ENCODE measurements around the gene OR7C2. TPM values are rescaled to one million over a fixed set of nuclear protein-coding genes. Genes with fewer than 3 reads are reported as not detected.
A peak's percentile ranks its signal among the peaks of the same experiment; 100 is the strongest.

Gene OR7C2
- polyA plus RNA-seq, 3 donors = not detected

DNA sequence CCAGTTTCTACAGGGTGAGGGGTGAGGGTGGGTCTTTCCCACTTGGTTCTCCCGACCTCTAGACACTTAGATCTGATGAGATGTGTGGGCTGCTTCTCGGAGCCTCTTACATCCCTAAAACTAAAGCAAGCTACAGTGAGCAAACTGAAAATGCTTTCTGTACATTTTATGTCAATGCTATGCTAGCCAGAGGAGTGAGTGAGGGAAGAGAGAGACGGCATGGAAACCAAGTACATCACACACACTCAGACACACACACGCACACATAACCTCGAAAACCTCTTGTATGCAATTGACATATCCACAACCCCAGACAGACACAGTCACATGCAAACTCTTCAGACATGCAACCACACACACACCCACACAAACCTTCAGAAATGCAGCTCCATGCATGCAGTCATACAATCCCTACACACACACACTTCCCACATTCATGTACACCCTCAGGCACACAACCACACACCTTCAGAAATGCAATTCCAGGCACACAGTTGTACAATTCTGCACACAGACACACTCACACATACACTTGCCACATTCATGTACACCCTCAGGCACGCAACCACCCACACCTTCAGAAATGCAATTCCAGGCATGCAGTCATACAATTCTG is 37.0 kb downstream of the OR7C2 start:
- no peak for DNase-seq (ENCODE audit: low read depth in 3 of 3, low spot score in 2 of 3)

DNA sequence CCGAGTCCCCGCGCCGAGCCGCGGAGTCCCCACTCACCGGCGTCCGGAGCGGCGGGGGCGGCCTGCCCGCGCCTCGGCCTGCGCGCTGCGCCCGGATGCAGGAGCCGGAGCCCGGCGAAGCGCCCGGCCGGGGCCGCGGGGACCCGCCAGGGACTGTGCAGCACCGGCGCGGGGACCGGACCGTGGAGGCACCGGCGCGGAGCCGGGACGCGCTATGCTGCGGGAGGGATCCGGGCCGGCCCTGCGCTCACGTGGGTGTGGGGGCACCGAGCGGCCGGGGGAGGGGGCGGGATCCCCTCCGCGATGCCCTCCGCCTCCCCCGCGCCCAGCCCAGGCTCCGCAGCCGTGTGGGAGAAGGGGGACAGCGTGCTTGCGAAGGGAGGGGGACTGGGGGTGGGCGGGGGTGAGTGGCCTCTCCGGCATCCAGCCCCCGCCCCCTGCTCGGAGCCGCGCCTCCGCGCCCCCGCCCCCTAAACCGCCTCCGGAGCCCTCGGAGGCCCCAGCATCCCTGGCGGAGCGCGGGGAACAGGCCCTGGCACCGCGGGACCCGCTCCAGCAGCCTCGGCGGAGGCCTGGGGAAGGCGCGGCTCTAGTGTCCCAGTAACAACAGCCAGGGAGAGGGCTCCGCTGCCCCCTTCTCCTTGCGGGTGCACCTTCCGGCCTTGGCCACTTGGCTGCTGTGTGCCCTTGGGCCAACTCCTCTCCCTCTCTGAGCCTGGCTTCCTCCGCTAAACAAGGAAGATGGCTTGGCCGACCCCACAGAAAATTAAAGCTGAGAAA is 38.4 kb downstream of the OR7C2 start, which contains the start of gene SLC1A6:
Gene SLC1A6, minus strand, starts transcription at position 389 of the 780 bp plus-strand sequence. CDS start 6,954 bp downstream, outside the sequence.
- DNase-seq (ENCODE audit: low read depth in 3 of 3, low spot score in 2 of 3) = peak in 1 of 3 donors; percentile 6

DNA sequence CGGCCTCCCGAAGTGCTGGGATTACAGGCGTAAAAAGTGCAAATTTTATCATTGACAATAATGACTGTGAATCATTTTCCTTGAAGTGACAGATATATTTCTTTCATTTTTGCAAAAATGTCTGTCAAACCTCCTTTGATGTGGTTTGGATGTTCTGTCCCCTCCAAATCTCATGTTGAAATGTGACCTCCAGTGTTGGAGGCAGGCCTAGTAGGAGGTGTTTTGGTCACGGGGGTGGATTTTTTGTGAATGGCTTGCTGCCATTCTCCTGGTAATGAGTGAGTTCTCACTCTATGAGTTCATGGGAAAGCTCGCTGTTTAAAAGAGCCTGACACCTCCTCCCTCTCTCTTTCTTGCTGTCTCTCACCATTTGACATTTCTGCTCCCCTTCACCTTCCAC is 43.8 kb downstream of the OR7C2 start:
- no peak for DNase-seq (ENCODE audit: low read depth in 3 of 3, low spot score in 2 of 3)

Other genes with a start within 250 kb of the OR7C2 start
- gene ADGRE2, start 162.9 kb upstream of the OR7C2 start, polyA plus RNA-seq (ENCODE audit: insufficient read length in 3 of 3) = under 1 TPM; 0.32 to 0.40 (median 0.40) TPM
- gene OR7A5, start 106.3 kb upstream of the OR7C2 start, polyA plus RNA-seq (ENCODE audit: insufficient read length in 3 of 3) = under 1 TPM in 2 of 3 donors, not detected in 1; 0.03 TPM
- under 1 TPM; 0.08 to 0.17 (median 0.10) TPM for gene OR7C1, start 106.3 kb upstream of the OR7C2 start, polyA plus RNA-seq (ENCODE audit: insufficient read length in 3 of 3)
- gene OR7A10, start 92.6 kb upstream of the OR7C2 start, polyA plus RNA-seq (ENCODE audit: insufficient read length in 3 of 3) = not detected
- not detected for gene OR7A17, start 55.4 kb upstream of the OR7C2 start, polyA plus RNA-seq (ENCODE audit: insufficient read length in 3 of 3)
- gene SLC1A6, start 38.4 kb downstream of the OR7C2 start, polyA plus RNA-seq (ENCODE audit: insufficient read length in 3 of 3) = under 1 TPM; 0.39 to 0.51 (median 0.47) TPM
- gene CASP14, start 108.0 kb downstream of the OR7C2 start, polyA plus RNA-seq (ENCODE audit: insufficient read length in 3 of 3) = not detected
- gene OR1I1, start 140.7 kb downstream of the OR7C2 start, polyA plus RNA-seq (ENCODE audit: insufficient read length in 3 of 3) = under 1 TPM; 0.03 to 0.04 (median 0.03) TPM
- 10 to 100 TPM; 14.4 to 16.5 (median 15.2) TPM for gene SYDE1, start 165.9 kb downstream of the OR7C2 start, polyA plus RNA-seq (ENCODE audit: insufficient read length in 3 of 3)

All from right renal cortex interstitium (tissue), 3 donors.